ENCODE measurements around the gene CCL11.

Gene CCL11

GRCh38 chr17:34306466-34306865 lies 20.9 kb downstream of the CCL11 start:
- FAIRE-seq, result no peak
- TF ChIP-seq CTCF (IDR thresholded peaks at IDR 0.05; ENCODE audit: insufficient read depth, missing control alignments), result peak; percentile 8
- no peak for DNase-seq (ENCODE audit: insufficient read length, low spot score)

- FAIRE-seq (no peak), DNase-seq (ENCODE audit: insufficient read length, low spot score) (no peak)
- TF ChIP-seq CTCF (IDR thresholded peaks at IDR 0.05; ENCODE audit: insufficient read depth, missing control alignments), result no peak
Observed at GRCh38 chr17:34307110-34307509, 21.6 kb downstream of the CCL11 start.

GRCh38 chr17:34308371-34308770 lies 22.8 kb downstream of the CCL11 start:
- no peak for FAIRE-seq
- DNase-seq (ENCODE audit: insufficient read length, low spot score), result no peak
- no peak for TF ChIP-seq CTCF (IDR thresholded peaks at IDR 0.05; ENCODE audit: insufficient read depth, missing control alignments)

GRCh38 chr17:34311291-34311690 lies 25.7 kb downstream of the CCL11 start:
- no peak for DNase-seq (ENCODE audit: insufficient read length, low spot score)
- no peak for TF ChIP-seq CTCF (IDR thresholded peaks at IDR 0.05; ENCODE audit: insufficient read depth, missing control alignments)
- no peak for FAIRE-seq

GRCh38 chr17:34312080-34312479 lies 26.5 kb downstream of the CCL11 start:
- DNase-seq (ENCODE audit: insufficient read length, low spot score) (no peak), FAIRE-seq (no peak)
- no peak for TF ChIP-seq CTCF (IDR thresholded peaks at IDR 0.05; ENCODE audit: insufficient read depth, missing control alignments)

- no peak for TF ChIP-seq CTCF (IDR thresholded peaks at IDR 0.05; ENCODE audit: insufficient read depth, missing control alignments)
- FAIRE-seq (no peak), DNase-seq (ENCODE audit: insufficient read length, low spot score) (no peak)
Observed at GRCh38 chr17:34313164-34313563, 27.6 kb downstream of the CCL11 start.

GRCh38 chr17:34314279-34314678 lies 28.7 kb downstream of the CCL11 start:
- TF ChIP-seq CTCF (IDR thresholded peaks at IDR 0.05; ENCODE audit: insufficient read depth, missing control alignments), result no peak
- no peak for DNase-seq (ENCODE audit: insufficient read length, low spot score)
- FAIRE-seq, result no peak
